ENCODE results near the gene CEMP1. TPM values are rescaled to one million over a fixed set of nuclear protein-coding genes. Genes with fewer than 3 reads are reported as not detected.

The CEMP1 gene
- total RNA-seq, 3 donors from 2014 or later: 0.16 to 0.60 (median 0.38) TPM

- peaks cover 4% of the 10 kb centered on the region for H3K36me3 Mint-ChIP-seq (ENCODE audit: insufficient read depth)
- H3K27me3 Mint-ChIP-seq (ENCODE audit: low read depth): no peaks in the 10 kb centered on the region
- DNase-seq: no peak
- ATAC-seq: no peak
- no peak overlapping the region for H3K4me3 Mint-ChIP-seq
- no peaks in the 10 kb centered on the region for H3K4me1 Mint-ChIP-seq (ENCODE audit: low read depth)
- H3K9me3 Mint-ChIP-seq: no peaks in the 10 kb centered on the region
These were observed 36.2 kb downstream of the CEMP1 start for GRCh38 chr16:2495041-2495440.

GRCh38 chr16:2494616-2495015 is 36.6 kb downstream of the CEMP1 start:
- H3K4me3 Mint-ChIP-seq: no peak overlapping the region
- no peaks in the 10 kb centered on the region for H3K9me3 Mint-ChIP-seq
- no peaks in the 10 kb centered on the region for H3K27me3 Mint-ChIP-seq (ENCODE audit: low read depth)
- peaks cover 4% of the 10 kb centered on the region for H3K36me3 Mint-ChIP-seq (ENCODE audit: insufficient read depth)
- H3K4me1 Mint-ChIP-seq (ENCODE audit: low read depth): no peaks in the 10 kb centered on the region
- ATAC-seq (no peak), DNase-seq (no peak)

- no peaks in the 10 kb centered on the region for H3K9me3 Mint-ChIP-seq
- ATAC-seq (no peak), DNase-seq (no peak)
- peaks cover 4% of the 10 kb centered on the region for H3K36me3 Mint-ChIP-seq (ENCODE audit: insufficient read depth)
- H3K27me3 Mint-ChIP-seq (ENCODE audit: low read depth): no peaks in the 10 kb centered on the region
- H3K4me3 Mint-ChIP-seq: no peak overlapping the region
- H3K4me1 Mint-ChIP-seq (ENCODE audit: low read depth): no peaks in the 10 kb centered on the region
These were observed 37.6 kb downstream of the CEMP1 start for GRCh38 chr16:2493605-2494004.

GRCh38 chr16:2492292-2492691 is 38.9 kb downstream of the CEMP1 start:
- H3K36me3 Mint-ChIP-seq (ENCODE audit: insufficient read depth): peaks cover 1% of the 10 kb centered on the region
- no peak overlapping the region for H3K4me3 Mint-ChIP-seq
- no peak for ATAC-seq
- no peaks in the 10 kb centered on the region for H3K9me3 Mint-ChIP-seq
- H3K27me3 Mint-ChIP-seq (ENCODE audit: low read depth): no peaks in the 10 kb centered on the region
- H3K4me1 Mint-ChIP-seq (ENCODE audit: low read depth): peaks cover 4% of the 10 kb centered on the region
- DNase-seq: no peak

- H3K4me1 Mint-ChIP-seq (ENCODE audit: low read depth): peaks cover 12% of the 10 kb centered on the region
- H3K36me3 Mint-ChIP-seq (ENCODE audit: insufficient read depth): no peaks in the 10 kb centered on the region
- H3K4me3 Mint-ChIP-seq: no peak overlapping the region
- no peaks in the 10 kb centered on the region for H3K27me3 Mint-ChIP-seq (ENCODE audit: low read depth)
- ATAC-seq (no peak), DNase-seq (no peak)
- H3K9me3 Mint-ChIP-seq: no peaks in the 10 kb centered on the region
These were observed 40.8 kb downstream of the CEMP1 start for GRCh38 chr16:2490190-2491105.

GRCh38 chr16:2489581-2489980 is 41.6 kb downstream of the CEMP1 start:
- Mint-ChIP-seq H3K9me3 (no peaks in the 10 kb centered on the region), H3K4me1 (ENCODE audit: low read depth) (peaks cover 12% of the 10 kb centered on the region), H3K4me3 (no peak overlapping the region), H3K27me3 (ENCODE audit: low read depth) (no peaks in the 10 kb centered on the region), H3K36me3 (ENCODE audit: insufficient read depth) (no peaks in the 10 kb centered on the region)
- no peak for DNase-seq
- no peak for ATAC-seq

GRCh38 chr16:2487903-2488531 is 43.2 kb downstream of the CEMP1 start:
- ATAC-seq: no peak
- no peaks in the 10 kb centered on the region for H3K36me3 Mint-ChIP-seq (ENCODE audit: insufficient read depth)
- DNase-seq: no peak
- H3K4me1 Mint-ChIP-seq (ENCODE audit: low read depth): peaks cover 12% of the 10 kb centered on the region
- H3K9me3 Mint-ChIP-seq: no peaks in the 10 kb centered on the region
- no peak overlapping the region for H3K4me3 Mint-ChIP-seq
- no peaks in the 10 kb centered on the region for H3K27me3 Mint-ChIP-seq (ENCODE audit: low read depth)

- Mint-ChIP-seq H3K27me3 (ENCODE audit: low read depth) (no peaks in the 10 kb centered on the region), H3K4me1 (ENCODE audit: low read depth) (peaks cover 12% of the 10 kb centered on the region), H3K4me3 (peak overlapping the region; percentile 39), H3K9me3 (no peaks in the 10 kb centered on the region), H3K36me3 (ENCODE audit: insufficient read depth) (no peaks in the 10 kb centered on the region)
- no peak for ATAC-seq
- DNase-seq: no peak
These were observed 43.7 kb downstream of the CEMP1 start for GRCh38 chr16:2487517-2487842.

- H3K36me3 Mint-ChIP-seq (ENCODE audit: insufficient read depth): no peaks in the 10 kb centered on the region
- no peaks in the 10 kb centered on the region for H3K9me3 Mint-ChIP-seq
- peaks cover 13% of the 10 kb centered on the region for H3K4me1 Mint-ChIP-seq (ENCODE audit: low read depth)
- no peaks in the 10 kb centered on the region for H3K27me3 Mint-ChIP-seq (ENCODE audit: low read depth)
- H3K4me3 Mint-ChIP-seq: peak overlapping the region; percentile 42
- DNase-seq (peak; percentile 78), ATAC-seq (peak; percentile 94 to 98)
These were observed 44.3 kb downstream of the CEMP1 start for GRCh38 chr16:2486645-2487516.

- no peaks in the 10 kb centered on the region for H3K9me3 Mint-ChIP-seq
- H3K4me1 Mint-ChIP-seq (ENCODE audit: low read depth): peaks cover 13% of the 10 kb centered on the region
- no peaks in the 10 kb centered on the region for H3K36me3 Mint-ChIP-seq (ENCODE audit: insufficient read depth)
- H3K4me3 Mint-ChIP-seq: no peak overlapping the region
- H3K27me3 Mint-ChIP-seq (ENCODE audit: low read depth): no peaks in the 10 kb centered on the region
- ATAC-seq (no peak), DNase-seq (no peak)
These were observed 45.2 kb downstream of the CEMP1 start for GRCh38 chr16:2485811-2486507.

- Mint-ChIP-seq H3K9me3 (no peaks in the 10 kb centered on the region), H3K36me3 (ENCODE audit: insufficient read depth) (no peaks in the 10 kb centered on the region), H3K27me3 (ENCODE audit: low read depth) (no peaks in the 10 kb centered on the region), H3K4me1 (ENCODE audit: low read depth) (peaks cover 13% of the 10 kb centered on the region), H3K4me3 (no peak overlapping the region)
- ATAC-seq (no peak), DNase-seq (no peak)
These were observed 46.2 kb downstream of the CEMP1 start for GRCh38 chr16:2484898-2485508.

- peaks cover 13% of the 10 kb centered on the region for H3K4me1 Mint-ChIP-seq (ENCODE audit: low read depth)
- ATAC-seq: no peak
These were observed 47.0 kb downstream of the CEMP1 start for GRCh38 chr16:2483939-2484897.

More at GRCh38 chr16:2483939-2484897, 47.0 kb downstream of the CEMP1 start:
- Mint-ChIP-seq H3K27me3 (ENCODE audit: low read depth) (no peaks in the 10 kb centered on the region), H3K9me3 (no peaks in the 10 kb centered on the region), H3K4me3 (no peak overlapping the region), H3K36me3 (ENCODE audit: insufficient read depth) (no peaks in the 10 kb centered on the region)
- DNase-seq: no peak
